SIG-M5 (cell line): ENCODE data around the gene YWHAQ.
"Not testable (repeated sequence)": the region's sequence is repeated elsewhere in the genome, so short reads cannot be mapped to it uniquely, and the experiment has no call there.

ENCODE experiments used
- DNase-seq: peaks from one replicate; lab custom pipeline; 2025; lab: John Stamatoyannopoulos, UW

The YWHAQ gene

GRCh38 chr2:9594366-9595054 lies 36.3 kb downstream of the YWHAQ start:
- no peak for DNase-seq

GRCh38 chr2:9593925-9594324 lies 36.9 kb downstream of the YWHAQ start:
- DNase-seq: no peak

GRCh38 chr2:9592699-9593098 lies 38.1 kb downstream of the YWHAQ start:
- no peak for DNase-seq

GRCh38 chr2:9590641-9591040 lies 40.2 kb downstream of the YWHAQ start:
- no peak for DNase-seq

GRCh38 chr2:9586465-9586864 lies 44.3 kb downstream of the YWHAQ start:
- no peak for DNase-seq

- no peak for DNase-seq
Measured at GRCh38 chr2:9585486-9585885, 45.3 kb downstream of the YWHAQ start.

GRCh38 chr2:9584902-9585301 lies 45.9 kb downstream of the YWHAQ start:
- not testable (repeated sequence) for DNase-seq

- no peak for DNase-seq
Measured at GRCh38 chr2:9582624-9583023, 48.2 kb downstream of the YWHAQ start.

GRCh38 chr2:9578467-9579235 lies 52.1 kb downstream of the YWHAQ start:
- DNase-seq: no peak

GRCh38 chr2:9574331-9574730 lies 56.5 kb downstream of the YWHAQ start:
- no peak for DNase-seq

GRCh38 chr2:9573840-9574239 lies 57.0 kb downstream of the YWHAQ start:
- DNase-seq: no peak

- no peak for DNase-seq
Measured at GRCh38 chr2:9573013-9573720, 57.6 kb downstream of the YWHAQ start.

GRCh38 chr2:9570182-9571060 lies 60.4 kb downstream of the YWHAQ start:
- no peak for DNase-seq

GRCh38 chr2:9565436-9566153 lies 65.2 kb downstream of the YWHAQ start:
- DNase-seq: no peak

- DNase-seq: no peak
Measured at GRCh38 chr2:9560628-9561027, 70.2 kb downstream of the YWHAQ start.

GRCh38 chr2:9558948-9559381 lies 71.8 kb downstream of the YWHAQ start:
- DNase-seq: no peak

GRCh38 chr2:9556121-9556743 lies 74.6 kb downstream of the YWHAQ start:
- DNase-seq: no peak

GRCh38 chr2:9555297-9556120 lies 75.3 kb downstream of the YWHAQ start, which contains the start of gene ADAM17:
ADAM17 (minus strand) TSS chr2:9555830; CDS start chr2:9555605, 225 bp downstream.
- DNase-seq: peak; percentile 57

- DNase-seq: peak; percentile 13
Measured at GRCh38 chr2:9554921-9555296, 75.9 kb downstream of the YWHAQ start.
